GM19025 (cell line): ENCODE measurements around the gene TLR5.

Experiments
- ATAC-seq: cut with Tn5 transposase; IDR thresholded peaks from one replicate; pipeline ENCODE4 v1.9.1; 2021; ENCODE audit warnings: mild to moderate bottlenecking, low read depth, moderate library complexity; ENCODE audit not compliant: unreplicated experiment

TLR5 gene

DNA sequence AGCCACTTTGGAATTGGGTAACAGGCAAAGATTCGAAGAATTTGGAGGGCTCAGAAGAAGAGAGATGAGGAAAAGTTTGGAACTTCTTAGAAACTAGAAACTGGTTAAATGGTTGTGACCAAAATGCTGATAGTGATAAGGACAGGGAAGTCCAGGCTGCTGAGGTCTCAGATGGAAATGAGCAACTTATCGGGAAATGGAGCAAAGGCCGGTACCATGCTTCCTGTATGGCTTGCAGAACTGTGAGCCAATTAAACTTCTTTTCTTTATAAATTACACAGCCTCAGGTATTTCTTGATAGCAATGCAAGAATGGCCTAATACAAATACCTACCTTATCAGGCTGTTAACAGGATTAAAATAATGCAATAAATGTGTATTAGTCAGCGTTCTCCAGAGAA lies 9.4 kb upstream of the TLR5 start:
- no peak for ATAC-seq

GRCh38 chr1:223150443-223150842 lies 7.4 kb upstream of the TLR5 start:
- ATAC-seq = no peak

GRCh38 chr1:223147873-223148272 lies 4.8 kb upstream of the TLR5 start:
- no peak for ATAC-seq

- no peak for ATAC-seq
These were observed 4.4 kb upstream of the TLR5 start for GRCh38 chr1:223147409-223147808.

DNA sequence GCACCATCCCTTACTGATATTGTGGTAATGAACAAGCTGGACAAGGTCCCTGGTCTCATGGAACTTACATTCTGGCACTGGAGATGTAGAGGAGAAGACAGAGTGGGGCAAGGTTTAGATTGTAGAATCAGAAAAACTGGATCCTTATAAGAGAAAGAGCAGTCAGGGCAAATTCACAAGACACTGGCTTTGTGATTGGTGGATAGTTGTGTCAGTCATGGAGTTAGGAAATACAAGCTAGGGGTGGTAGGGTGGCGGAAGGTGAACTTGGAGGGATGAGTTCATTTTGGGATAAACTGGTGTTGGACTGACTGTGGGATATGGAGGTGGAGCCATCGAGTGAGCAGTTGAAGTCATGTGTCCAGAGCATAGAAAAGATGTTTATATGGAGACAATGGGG lies 3.7 kb upstream of the TLR5 start:
- ATAC-seq = no peak

- no peak for ATAC-seq
These were observed 1.9 kb upstream of the TLR5 start for GRCh38 chr1:223144914-223145313.

DNA sequence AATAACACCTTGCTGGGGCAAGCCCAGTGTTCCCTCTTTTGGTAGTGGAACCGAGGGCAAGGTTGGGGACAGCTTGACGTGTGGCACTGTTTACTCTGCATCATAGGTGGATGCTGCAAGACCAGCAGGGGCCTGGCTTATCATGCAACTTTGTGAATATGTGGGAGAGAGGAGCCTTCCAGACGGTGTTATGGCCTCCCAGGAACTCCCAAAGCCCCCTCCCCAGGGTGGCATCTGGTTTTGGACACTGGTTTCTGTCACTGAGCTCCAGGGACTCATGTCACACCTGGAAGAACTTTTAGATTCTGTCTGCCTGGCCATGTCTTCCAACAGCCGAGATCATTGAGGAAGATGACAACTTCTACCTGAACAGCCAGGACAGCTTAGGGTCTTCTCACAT lies 1.4 kb upstream of the TLR5 start:
- ATAC-seq = no peak

GRCh38 chr1:223143537-223144248 lies 645 bp upstream of the TLR5 start:
- peak; percentile 42 for ATAC-seq

GRCh38 chr1:223142269-223142668 lies 779 bp downstream of the TLR5 start:
- ATAC-seq = no peak

GRCh38 chr1:223140611-223141405 lies 2.2 kb downstream of the TLR5 start:
- ATAC-seq = no peak

GRCh38 chr1:223137455-223138085 lies 5.5 kb downstream of the TLR5 start:
- no peak for ATAC-seq

GRCh38 chr1:223136086-223136485 lies 7.0 kb downstream of the TLR5 start:
- ATAC-seq = no peak

DNA sequence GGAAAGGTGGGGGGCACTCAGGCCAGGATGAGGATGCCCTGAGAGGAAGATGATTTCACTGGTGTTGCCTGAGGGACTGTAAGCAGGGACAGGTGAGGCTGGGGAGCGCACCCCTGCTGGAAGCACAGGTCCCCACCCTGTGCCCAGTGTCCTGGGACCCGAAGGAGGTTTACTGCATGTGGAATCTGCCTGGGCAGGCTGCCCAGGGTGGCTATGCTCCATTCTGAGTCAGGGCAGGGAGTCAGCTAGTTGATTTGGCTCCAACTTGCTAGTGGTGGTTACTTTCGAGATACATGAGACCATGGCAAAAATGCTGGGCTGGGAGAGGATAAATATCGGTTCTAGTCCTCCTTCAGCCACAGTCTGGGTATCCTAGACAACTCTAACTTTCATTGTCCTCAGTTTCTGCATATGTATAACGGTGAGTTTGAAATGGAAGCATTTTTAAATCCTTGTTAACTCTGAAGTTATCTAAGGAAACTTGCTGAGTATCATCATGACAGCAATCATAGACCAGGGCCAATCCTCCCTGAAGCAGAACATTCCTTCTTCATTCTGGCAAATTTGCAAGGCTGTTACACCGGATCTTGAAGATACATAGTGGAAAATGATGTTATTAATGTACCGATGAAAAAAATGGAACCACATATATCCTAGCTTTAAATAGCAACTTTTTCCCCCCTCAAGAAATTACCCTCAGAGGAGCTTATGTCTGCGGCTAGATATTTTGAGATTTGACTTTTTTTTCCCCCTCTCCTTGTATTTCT lies 7.7 kb downstream of the TLR5 start:
- ATAC-seq = no peak

- ATAC-seq = peak; percentile 69
These were observed 9.1 kb downstream of the TLR5 start for GRCh38 chr1:223133824-223134435.

GRCh38 chr1:223133306-223133823 lies 9.7 kb downstream of the TLR5 start:
- ATAC-seq = no peak

DNA sequence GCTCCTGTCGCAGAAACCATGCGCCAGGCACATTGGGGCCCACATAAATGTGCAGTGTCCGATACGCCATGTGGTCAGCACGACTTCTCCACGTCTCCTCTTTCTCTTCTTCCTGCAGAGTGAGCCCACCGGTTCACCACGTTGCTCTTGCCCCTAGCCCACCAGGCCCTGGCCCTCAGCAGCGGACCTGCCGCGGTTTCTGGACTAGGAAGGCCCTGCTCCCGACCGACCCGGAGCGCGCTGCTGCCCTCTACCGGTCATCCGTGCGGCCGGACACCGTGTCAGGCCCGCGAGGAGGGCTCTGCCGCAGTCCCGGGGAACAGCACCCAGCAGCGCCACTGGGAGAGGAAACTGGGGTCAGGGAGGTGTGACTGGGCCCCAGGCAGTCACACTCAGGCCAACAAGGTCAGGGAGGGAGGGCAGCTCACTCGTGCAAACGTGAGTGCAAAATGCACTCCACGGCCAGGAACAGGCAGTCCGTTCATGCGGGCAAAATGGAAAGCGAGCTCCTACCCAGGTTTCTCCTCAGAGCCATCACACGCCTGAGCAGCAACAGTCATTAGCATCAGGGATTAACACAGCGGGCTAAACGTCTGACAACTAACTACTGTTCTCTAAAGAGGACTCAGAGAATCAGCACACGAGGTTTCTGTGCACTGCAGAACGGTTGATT lies 13.7 kb downstream of the TLR5 start:
- ATAC-seq = no peak

DNA sequence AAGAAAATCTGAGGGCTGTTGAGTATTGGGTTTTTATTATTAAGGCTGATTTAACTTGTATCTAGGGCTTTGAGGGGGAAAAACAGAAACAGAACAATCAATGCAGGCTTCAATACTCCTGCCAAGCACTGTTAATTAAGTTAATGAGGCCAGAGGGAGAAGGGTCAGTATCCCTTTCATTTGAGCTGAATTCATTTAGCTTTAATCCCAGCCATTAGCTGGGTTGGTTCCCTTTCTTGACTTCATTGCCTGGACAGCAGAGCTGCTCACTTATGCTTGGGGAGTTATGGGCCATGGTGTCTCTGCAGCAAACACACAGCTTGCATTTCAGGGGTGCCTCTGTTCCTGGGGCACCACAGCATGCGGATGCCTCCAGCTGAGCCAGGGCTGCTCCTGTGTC lies 16.3 kb downstream of the TLR5 start:
- ATAC-seq = no peak

- ATAC-seq = no peak
These were observed 17.3 kb downstream of the TLR5 start for GRCh38 chr1:223125766-223126165.

DNA sequence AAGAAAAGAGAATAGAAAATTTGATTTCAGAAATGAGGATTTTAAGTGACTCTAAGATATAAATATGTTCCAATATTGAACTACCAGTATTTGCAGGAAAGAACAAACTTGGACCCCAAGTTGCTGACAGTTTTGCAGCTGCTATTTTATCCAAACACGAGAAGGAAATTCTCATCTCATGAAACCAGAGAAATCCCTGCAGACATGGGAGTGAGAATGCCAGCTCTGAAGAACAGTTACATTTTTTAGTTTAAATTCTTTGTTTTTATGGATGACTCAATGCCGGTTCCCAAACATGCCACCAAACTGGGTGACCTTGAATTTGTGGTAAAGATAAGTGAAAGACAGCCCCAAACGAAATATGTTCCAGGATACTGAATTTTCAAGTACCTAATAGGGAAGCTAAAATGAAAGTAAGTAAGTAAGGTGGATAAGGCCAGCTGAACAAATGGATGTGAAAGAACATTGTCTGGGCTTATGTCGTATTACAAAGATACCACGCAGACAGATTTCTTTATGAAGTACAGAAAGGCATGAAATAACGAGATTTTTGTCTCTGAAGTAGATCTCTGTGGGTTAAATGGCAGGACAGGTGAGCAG lies 19.9 kb downstream of the TLR5 start:
- no peak for ATAC-seq
